WTC11 (cell line): ENCODE results near the gene CAPRIN2. TPM values are rescaled to one million over a fixed set of nuclear protein-coding genes. Genes with fewer than 3 reads are reported as not detected.

Source experiments
- ATAC-seq: fragments of 200-7000 bp; cut with Tn5 transposase; 2 replicates; pipeline ENCODE4 v1.10.0; 2021; ENCODE audit warnings: mild to moderate bottlenecking, moderate library complexity
- CTCF ChIA-PET: fragments of 300-600 bp; sonication (Branson Sonifier 250); formaldehyde crosslinking; loops from one replicate; lab custom pipeline; 2021; ENCODE audit warnings: antibody characterized with exemption; lab: Charles Lee
- POLR2A ChIA-PET: fragments of 350-600 bp; sonication (Branson Sonifier 250); formaldehyde crosslinking; loops from one replicate; lab custom pipeline; 2021; ENCODE audit warnings: antibody characterized with exemption; lab: Charles Lee
- DNase-seq: peaks from one replicate; pipeline ENCODE4 v3.0.0; 2021; ENCODE audit warnings: low spot score
- H3K27ac Mint-ChIP-seq: 2 replicates; pipeline ENCODE4 v1.8.0; 2021; ENCODE audit warnings: mixed read lengths
- H3K27me3 Mint-ChIP-seq: 2 replicates; pipeline ENCODE4 v1.8.0; 2021; ENCODE audit warnings: low read depth, mild to moderate bottlenecking, moderate library complexity, mixed read lengths
- H3K36me3 Mint-ChIP-seq: 2 replicates; pipeline ENCODE4 v1.8.0; 2021; ENCODE audit warnings: mixed read lengths
- H3K4me1 Mint-ChIP-seq: 2 replicates; pipeline ENCODE4 v1.8.0; 2022; ENCODE audit warnings: mixed read lengths
- H3K4me3 Mint-ChIP-seq: 2 replicates; pipeline ENCODE4 v1.8.0; 2021; ENCODE audit warnings: mild to moderate bottlenecking, moderate library complexity, mixed read lengths
- H3K9me3 Mint-ChIP-seq: 2 replicates; pipeline ENCODE4 v1.8.0; 2021; ENCODE audit warnings: mixed read lengths
- CDX4 ChIP-seq: fragments of 250-450 bp; sonication (Bioruptor Pico); IDR thresholded peaks from 2 replicates; pipeline ENCODE4 v1.9.0; 2021; ENCODE audit warnings: moderate library complexity, mild to moderate bottlenecking, inconsistent platforms, borderline replicate concordance
- ESRRA ChIP-seq: sonication (generic); formaldehyde crosslinking; IDR thresholded peaks from 2 replicates; pipeline ENCODE4 v1.8.1; 2022; ENCODE audit warnings: mild to moderate bottlenecking, missing genetic modification reagents, borderline replicate concordance
- FOXJ3 ChIP-seq: sonication (generic); formaldehyde crosslinking; IDR thresholded peaks from 2 replicates; pipeline ENCODE4 v1.9.0; 2021; ENCODE audit warnings: missing genetic modification reagents, mild to moderate bottlenecking, borderline replicate concordance
- JUN ChIP-seq: sonication (generic); formaldehyde crosslinking; IDR thresholded peaks from 2 replicates; pipeline ENCODE4 v1.8.0; 2023; ENCODE audit warnings: mild to moderate bottlenecking, missing genetic modification reagents
- KAT7 ChIP-seq: sonication (generic); formaldehyde crosslinking; IDR thresholded peaks from 2 replicates; pipeline ENCODE4 v1.8.1; 2023; ENCODE audit warnings: missing genetic modification reagents, mild to moderate bottlenecking, borderline replicate concordance
- NR3C1 ChIP-seq: sonication (generic); formaldehyde crosslinking; conservative IDR thresholded peaks from 2 replicates; pipeline ENCODE4 v1.8.1; 2023; ENCODE audit warnings: low read depth, mild to moderate bottlenecking, missing genetic modification reagents
- SOX15 ChIP-seq: fragments of 250-450 bp; sonication (Bioruptor Pico); IDR thresholded peaks from 2 replicates; pipeline ENCODE4 v1.9.0; 2021; ENCODE audit warnings: mild to moderate bottlenecking
- TEAD1 ChIP-seq: sonication (generic); formaldehyde crosslinking; IDR thresholded peaks from 2 replicates; pipeline ENCODE4 v1.8.0; 2022; ENCODE audit warnings: mild to moderate bottlenecking, missing genetic modification reagents
- ZNF317 ChIP-seq: sonication (generic); formaldehyde crosslinking; IDR thresholded peaks from 2 replicates; pipeline ENCODE4 v1.8.1; 2023; ENCODE audit warnings: low read depth, mild to moderate bottlenecking, moderate library complexity, missing genetic modification reagents, borderline replicate concordance
- ZNF416 ChIP-seq: fragments of 250-450 bp; sonication (Bioruptor Pico); IDR thresholded peaks from 2 replicates; pipeline ENCODE4 v1.9.0; 2021; ENCODE audit warnings: mild to moderate bottlenecking, inconsistent platforms
- ZNF671 ChIP-seq: fragments of 250-450 bp; sonication (Bioruptor Pico); IDR thresholded peaks from 2 replicates; pipeline ENCODE4 v1.8.0; 2021; ENCODE audit warnings: mild to moderate bottlenecking
- total RNA-seq: library from RNA; stranded (reverse); gene quantifications from 3 replicates; pipeline ENCODE4 v1.2.3, GENCODE V29; 2021
- TF ChIP-seq, protein P1 (sequence below): fragments of 250-450 bp; sonication (Bioruptor Pico); conservative IDR thresholded peaks from 2 replicates; pipeline ENCODE4 v1.9.0; 2021; ENCODE audit warnings: mild to moderate bottlenecking
- TF ChIP-seq, protein P2 (sequence below): sonication (generic); formaldehyde crosslinking; IDR thresholded peaks from 2 replicates; pipeline ENCODE4 v1.8.1; 2022; ENCODE audit warnings: low read depth, missing genetic modification reagents, borderline replicate concordance
- TF ChIP-seq, protein P3 (sequence below): sonication (generic); formaldehyde crosslinking; IDR thresholded peaks from 2 replicates; pipeline ENCODE4 v1.8.1; 2022; ENCODE audit warnings: missing genetic modification reagents, borderline replicate concordance
- TF ChIP-seq, protein P4 (sequence below): fragments of 250-450 bp; sonication (Bioruptor Pico); IDR thresholded peaks from 2 replicates; pipeline ENCODE4 v1.9.0; 2021; ENCODE audit warnings: mild to moderate bottlenecking, borderline replicate concordance
- TF ChIP-seq, protein P5 (sequence below): sonication (generic); formaldehyde crosslinking; IDR thresholded peaks from 2 replicates; pipeline ENCODE4 v1.8.1; 2023; ENCODE audit warnings: mild to moderate bottlenecking, missing genetic modification reagents, moderate library complexity

CAPRIN2 gene
- total RNA-seq, 1 experiment from 2014 or later = 62.7 TPM

DNA sequence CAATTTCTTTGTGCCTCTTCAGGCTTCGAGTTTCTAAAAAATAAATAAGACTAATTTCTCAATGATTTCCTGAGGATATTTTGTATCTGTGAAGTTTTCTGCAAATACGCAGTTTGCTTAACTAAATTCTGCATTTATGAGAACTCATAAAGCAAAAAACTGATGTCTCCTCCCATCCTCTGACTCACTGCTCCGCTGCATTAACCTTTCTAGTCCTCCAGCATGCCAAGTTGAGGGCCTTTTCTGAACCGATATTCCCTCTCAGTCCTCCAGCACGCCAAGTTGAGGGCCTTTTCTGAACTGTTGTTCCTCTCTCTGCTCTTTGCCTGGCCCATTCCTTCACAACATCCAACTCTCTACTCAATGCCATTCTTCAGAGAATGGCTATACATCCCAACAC, 62.3 kb downstream of the CAPRIN2 start (continued):
- TF ChIP-seq JUN (no peak), CDX4 (CRISPR knock-in tag) (no peak), KAT7 (CRISPR knock-in tag) (no peak), SOX15 (CRISPR knock-in tag) (no peak), FOXJ3 (CRISPR knock-in tag) (no peak), TEAD1 (no peak)
- TF ChIP-seq, protein P1, sequence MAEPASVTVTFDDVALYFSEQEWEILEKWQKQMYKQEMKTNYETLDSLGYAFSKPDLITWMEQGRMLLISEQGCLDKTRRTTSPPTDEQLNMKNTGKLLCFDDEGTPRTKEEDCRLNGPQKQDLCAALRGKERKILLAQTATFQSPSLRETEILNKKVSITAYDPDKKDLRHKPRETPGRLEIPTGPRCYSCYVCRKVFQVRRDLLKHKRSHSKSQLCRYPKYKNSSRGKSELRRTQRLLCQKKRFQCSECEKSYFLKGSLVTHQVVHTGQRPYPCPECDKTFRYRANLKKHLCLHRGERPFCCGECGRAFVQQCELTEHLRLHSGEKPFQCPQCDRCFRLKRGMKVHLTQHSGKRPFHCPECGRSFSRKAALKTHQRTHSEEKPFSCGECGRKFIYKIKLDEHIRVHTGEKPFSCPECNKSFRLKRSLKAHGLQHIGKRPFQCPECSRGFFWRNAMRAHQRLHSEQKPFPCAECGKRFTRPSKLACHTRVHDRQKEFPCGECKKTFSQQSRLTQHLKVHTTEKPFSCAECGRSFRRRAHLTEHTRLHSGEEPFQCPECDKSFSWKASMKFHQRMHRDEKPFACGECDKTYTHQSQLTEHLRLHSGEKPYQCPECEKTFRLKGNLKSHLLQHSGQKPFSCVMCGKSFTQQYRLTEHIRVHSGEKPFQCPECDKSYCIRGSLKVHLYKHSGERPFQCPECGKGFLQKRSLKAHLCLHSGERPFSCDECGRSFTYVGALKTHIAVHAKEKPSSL (CRISPR knock-in tag) = no peak
- TF ChIP-seq, protein P2, sequence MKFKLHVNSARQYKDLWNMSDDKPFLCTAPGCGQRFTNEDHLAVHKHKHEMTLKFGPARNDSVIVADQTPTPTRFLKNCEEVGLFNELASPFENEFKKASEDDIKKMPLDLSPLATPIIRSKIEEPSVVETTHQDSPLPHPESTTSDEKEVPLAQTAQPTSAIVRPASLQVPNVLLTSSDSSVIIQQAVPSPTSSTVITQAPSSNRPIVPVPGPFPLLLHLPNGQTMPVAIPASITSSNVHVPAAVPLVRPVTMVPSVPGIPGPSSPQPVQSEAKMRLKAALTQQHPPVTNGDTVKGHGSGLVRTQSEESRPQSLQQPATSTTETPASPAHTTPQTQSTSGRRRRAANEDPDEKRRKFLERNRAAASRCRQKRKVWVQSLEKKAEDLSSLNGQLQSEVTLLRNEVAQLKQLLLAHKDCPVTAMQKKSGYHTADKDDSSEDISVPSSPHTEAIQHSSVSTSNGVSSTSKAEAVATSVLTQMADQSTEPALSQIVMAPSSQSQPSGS (CRISPR knock-in tag) = no peak
- TF ChIP-seq, protein P3, sequence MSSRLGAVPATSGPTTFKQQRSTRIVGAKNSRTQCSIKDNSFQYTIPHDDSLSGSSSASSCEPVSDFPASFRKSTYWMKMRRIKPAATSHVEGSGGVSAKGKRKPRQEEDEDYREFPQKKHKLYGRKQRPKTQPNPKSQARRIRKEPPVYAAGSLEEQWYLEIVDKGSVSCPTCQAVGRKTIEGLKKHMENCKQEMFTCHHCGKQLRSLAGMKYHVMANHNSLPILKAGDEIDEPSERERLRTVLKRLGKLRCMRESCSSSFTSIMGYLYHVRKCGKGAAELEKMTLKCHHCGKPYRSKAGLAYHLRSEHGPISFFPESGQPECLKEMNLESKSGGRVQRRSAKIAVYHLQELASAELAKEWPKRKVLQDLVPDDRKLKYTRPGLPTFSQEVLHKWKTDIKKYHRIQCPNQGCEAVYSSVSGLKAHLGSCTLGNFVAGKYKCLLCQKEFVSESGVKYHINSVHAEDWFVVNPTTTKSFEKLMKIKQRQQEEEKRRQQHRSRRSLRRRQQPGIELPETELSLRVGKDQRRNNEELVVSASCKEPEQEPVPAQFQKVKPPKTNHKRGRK (CRISPR knock-in tag) = no peak

DNA sequence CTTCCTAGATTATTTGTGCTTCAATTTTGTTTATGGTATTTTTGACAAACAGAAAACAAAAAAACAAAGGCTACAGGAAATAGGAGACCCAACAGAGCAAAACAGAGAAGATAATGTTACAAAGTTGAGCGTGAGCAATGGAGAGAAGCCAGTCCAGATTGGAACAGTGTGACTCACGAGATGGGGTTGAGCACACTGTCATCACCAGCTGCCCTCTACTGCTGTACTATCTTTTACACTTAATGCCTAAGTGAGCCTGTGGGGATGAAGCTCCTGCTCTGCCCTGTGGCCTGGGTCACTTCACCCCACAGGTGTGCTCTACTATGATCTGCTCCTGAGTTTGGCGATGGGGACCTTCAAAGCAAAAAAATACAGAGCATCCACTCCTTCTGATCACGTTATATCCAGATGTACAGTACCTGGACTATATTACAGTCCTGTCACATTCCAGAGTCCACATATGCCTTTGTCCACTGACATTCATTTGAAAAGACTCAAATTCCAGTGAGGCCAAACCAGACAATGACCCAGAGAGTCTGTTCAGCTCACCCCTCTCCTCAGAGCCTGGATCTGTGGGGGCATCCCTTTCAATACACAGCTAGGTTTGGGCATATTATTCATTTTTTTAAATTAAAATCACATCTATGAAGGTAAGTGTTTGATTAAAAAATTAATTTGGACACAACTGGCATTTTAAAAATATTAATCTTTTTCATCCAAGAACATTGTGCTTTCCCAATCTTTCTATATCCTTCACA, 63.5 kb downstream of the CAPRIN2 start:
- TF ChIP-seq ZNF671 (CRISPR knock-in tag) = no peak
- no peaks in the 10 kb centered on the region for H3K36me3 Mint-ChIP-seq
- no peaks in the 10 kb centered on the region for H3K9me3 Mint-ChIP-seq
- no peak for ATAC-seq
- H3K4me3 Mint-ChIP-seq = no peak overlapping the region
- H3K4me1 Mint-ChIP-seq = peaks cover 29% of the 10 kb centered on the region
- ChIA-PET CTCF (interaction anchor here (0.5 kb wide), 1 partner anchor 1324 kb away, joined by 3 read pairs; no protein-coding TSS in a partner anchor), POLR2A (no interaction called here)
- no peak for DNase-seq
- no peaks in the 10 kb centered on the region for H3K27me3 Mint-ChIP-seq
- 0 out of 2 replicates have a peak overlapping the region, but pooled peaks have one; percentile 14 for H3K27ac Mint-ChIP-seq

DNA sequence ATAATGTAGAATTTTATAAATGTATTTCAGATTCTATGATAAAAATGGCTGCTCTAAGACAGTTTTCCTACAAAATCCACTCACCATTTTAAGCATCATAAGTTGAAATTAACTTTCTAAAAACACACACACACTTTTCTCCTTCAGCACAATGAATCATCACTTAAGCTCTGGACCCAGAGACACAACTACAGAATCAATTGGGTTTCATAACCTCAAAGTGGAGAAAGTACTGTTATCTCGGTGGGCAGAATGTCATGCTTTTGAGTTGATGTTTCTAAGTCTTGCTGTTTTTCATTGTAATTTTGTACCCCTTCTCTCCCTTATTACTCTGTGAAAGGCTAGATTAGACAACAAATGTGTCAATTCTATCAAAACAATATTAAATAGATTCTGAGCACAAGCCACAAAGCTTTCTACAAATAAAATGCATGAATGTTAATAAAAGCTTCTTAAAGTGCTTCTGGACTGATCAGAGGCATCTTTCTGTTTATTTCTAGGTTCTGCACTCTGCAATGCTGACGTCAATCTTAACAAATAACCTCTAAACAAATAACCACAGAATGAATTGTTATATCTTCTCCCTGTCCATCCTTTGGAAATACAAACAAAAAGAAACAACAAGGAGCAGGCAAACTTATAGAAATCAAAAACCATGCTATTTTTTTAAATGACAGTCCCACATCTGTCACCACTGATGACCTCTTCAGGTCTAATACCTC, 67.3 kb downstream of the CAPRIN2 start:
- Mint-ChIP-seq H3K9me3 (no peaks in the 10 kb centered on the region), H3K36me3 (no peaks in the 10 kb centered on the region), H3K4me3 (no peak overlapping the region), H3K4me1 (peaks cover 6% of the 10 kb centered on the region), H3K27me3 (no peaks in the 10 kb centered on the region), H3K27ac (no peak overlapping the region)
- DNase-seq (no peak), ATAC-seq (no peak)
- CTCF ChIA-PET = no interaction called here
- POLR2A ChIA-PET = no interaction called here
- TF ChIP-seq, protein P4, sequence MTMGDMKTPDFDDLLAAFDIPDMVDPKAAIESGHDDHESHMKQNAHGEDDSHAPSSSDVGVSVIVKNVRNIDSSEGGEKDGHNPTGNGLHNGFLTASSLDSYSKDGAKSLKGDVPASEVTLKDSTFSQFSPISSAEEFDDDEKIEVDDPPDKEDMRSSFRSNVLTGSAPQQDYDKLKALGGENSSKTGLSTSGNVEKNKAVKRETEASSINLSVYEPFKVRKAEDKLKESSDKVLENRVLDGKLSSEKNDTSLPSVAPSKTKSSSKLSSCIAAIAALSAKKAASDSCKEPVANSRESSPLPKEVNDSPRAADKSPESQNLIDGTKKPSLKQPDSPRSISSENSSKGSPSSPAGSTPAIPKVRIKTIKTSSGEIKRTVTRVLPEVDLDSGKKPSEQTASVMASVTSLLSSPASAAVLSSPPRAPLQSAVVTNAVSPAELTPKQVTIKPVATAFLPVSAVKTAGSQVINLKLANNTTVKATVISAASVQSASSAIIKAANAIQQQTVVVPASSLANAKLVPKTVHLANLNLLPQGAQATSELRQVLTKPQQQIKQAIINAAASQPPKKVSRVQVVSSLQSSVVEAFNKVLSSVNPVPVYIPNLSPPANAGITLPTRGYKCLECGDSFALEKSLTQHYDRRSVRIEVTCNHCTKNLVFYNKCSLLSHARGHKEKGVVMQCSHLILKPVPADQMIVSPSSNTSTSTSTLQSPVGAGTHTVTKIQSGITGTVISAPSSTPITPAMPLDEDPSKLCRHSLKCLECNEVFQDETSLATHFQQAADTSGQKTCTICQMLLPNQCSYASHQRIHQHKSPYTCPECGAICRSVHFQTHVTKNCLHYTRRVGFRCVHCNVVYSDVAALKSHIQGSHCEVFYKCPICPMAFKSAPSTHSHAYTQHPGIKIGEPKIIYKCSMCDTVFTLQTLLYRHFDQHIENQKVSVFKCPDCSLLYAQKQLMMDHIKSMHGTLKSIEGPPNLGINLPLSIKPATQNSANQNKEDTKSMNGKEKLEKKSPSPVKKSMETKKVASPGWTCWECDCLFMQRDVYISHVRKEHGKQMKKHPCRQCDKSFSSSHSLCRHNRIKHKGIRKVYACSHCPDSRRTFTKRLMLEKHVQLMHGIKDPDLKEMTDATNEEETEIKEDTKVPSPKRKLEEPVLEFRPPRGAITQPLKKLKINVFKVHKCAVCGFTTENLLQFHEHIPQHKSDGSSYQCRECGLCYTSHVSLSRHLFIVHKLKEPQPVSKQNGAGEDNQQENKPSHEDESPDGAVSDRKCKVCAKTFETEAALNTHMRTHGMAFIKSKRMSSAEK (CRISPR knock-in tag) = no peak
- TF ChIP-seq ZNF416 (CRISPR knock-in tag) (no peak), ZNF317 (no peak), ESRRA (no peak), NR3C1 (CRISPR knock-in tag) (no peak)
- TF ChIP-seq, protein P5, sequence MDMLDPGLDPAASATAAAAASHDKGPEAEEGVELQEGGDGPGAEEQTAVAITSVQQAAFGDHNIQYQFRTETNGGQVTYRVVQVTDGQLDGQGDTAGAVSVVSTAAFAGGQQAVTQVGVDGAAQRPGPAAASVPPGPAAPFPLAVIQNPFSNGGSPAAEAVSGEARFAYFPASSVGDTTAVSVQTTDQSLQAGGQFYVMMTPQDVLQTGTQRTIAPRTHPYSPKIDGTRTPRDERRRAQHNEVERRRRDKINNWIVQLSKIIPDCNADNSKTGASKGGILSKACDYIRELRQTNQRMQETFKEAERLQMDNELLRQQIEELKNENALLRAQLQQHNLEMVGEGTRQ (CRISPR knock-in tag) = no peak
- TF ChIP-seq, protein P1 (CRISPR knock-in tag) = no peak
